Ovary (tissue), 3 donors: ENCODE data around the gene NR3C1.

Experiments used
- EP300 ChIP-seq: sonication (generic); formaldehyde crosslinking; IDR thresholded peaks from one replicate; pipeline ENCODE4 v1.6.1; 2017; ENCODE audit warnings: antibody characterized with exemption
- TF ChIP-seq, protein P1 (sequence below), 3 donors: fragments of 450-650 bp in 2 of 3; fragments of 200-600 bp in 1 of 3; IDR thresholded peaks; one replicate each; pipeline versions ENCODE4 v1.5.1 to v1.8.0; 2016 to 2022; ENCODE audit warnings: antibody characterized with exemption in 3 of 3, mild to moderate bottlenecking in 1 of 3
- donor health status: DM: no; HTN: no; CAD: no.

DNA sequence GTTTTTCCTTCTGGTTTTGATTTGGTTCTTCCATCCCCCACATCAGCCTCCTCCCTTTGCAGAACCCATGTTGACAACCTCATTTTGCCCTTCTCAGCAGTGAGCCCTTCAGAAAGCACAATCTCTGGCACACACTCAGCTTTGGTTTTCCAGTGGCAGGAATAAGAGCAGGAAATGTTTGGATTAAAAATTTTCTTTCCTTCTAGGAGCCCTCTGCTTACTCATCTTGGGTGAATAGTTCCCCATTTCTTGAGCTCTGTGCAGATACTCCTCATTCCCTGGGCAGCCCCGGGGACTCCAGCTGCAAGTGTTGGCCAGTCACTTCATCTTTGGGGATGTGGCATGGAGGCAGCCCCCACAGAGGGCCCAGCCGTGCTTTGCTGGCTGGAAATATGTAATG lies 170.5 kb downstream of the NR3C1 start:
- TF ChIP-seq, protein P1, sequence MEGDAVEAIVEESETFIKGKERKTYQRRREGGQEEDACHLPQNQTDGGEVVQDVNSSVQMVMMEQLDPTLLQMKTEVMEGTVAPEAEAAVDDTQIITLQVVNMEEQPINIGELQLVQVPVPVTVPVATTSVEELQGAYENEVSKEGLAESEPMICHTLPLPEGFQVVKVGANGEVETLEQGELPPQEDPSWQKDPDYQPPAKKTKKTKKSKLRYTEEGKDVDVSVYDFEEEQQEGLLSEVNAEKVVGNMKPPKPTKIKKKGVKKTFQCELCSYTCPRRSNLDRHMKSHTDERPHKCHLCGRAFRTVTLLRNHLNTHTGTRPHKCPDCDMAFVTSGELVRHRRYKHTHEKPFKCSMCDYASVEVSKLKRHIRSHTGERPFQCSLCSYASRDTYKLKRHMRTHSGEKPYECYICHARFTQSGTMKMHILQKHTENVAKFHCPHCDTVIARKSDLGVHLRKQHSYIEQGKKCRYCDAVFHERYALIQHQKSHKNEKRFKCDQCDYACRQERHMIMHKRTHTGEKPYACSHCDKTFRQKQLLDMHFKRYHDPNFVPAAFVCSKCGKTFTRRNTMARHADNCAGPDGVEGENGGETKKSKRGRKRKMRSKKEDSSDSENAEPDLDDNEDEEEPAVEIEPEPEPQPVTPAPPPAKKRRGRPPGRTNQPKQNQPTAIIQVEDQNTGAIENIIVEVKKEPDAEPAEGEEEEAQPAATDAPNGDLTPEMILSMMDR (IDR thresholded peaks at IDR 0.05) = no peak
- no peak for TF ChIP-seq EP300
